Stimulated activated effector memory CD8-positive, alpha-beta T cell treated with anti-CD3 and anti-CD28 coated beads, Interleukin-12 subunit alpha, Interleukin-12 subunit beta, amount 100 ng/mL, for 72 hours (primary cell): ENCODE data around the gene SLC22A5.
"Not testable (repeated sequence)": the region's sequence is repeated elsewhere in the genome, so short reads cannot be mapped to it uniquely, and the experiment has no call there.

Experiments
- ATAC-seq: fragments of 150-1000 bp; cut with Tn5 transposase; 2 replicates; pipeline ENCODE4 v1.10.0; 2021
- DNase-seq, 2 donors: peaks; one replicate each; pipeline ENCODE4 v3.0.0; 2021 to 2022; ENCODE audit warnings: low spot score in 2 of 2
- H3K27ac Mint-ChIP-seq: one replicate; pipeline ENCODE4 v1.8.0; 2022; ENCODE audit warnings: mild to moderate bottlenecking, mixed read lengths
- H3K36me3 Mint-ChIP-seq: one replicate; pipeline ENCODE4 v1.8.0; 2022; ENCODE audit warnings: mild to moderate bottlenecking, mixed read lengths
- H3K4me1 Mint-ChIP-seq: one replicate; pipeline ENCODE4 v1.8.0; 2022; ENCODE audit warnings: mixed read lengths
- H3K4me3 Mint-ChIP-seq: one replicate; pipeline ENCODE4 v1.8.0; 2022; ENCODE audit warnings: mild to moderate bottlenecking, mixed read lengths
- H3K9me3 Mint-ChIP-seq: one replicate; pipeline ENCODE4 v1.8.0; 2022; ENCODE audit warnings: mixed read lengths

The SLC22A5 gene

GRCh38 chr5:132433141-132433540 lies 63.6 kb downstream of the SLC22A5 start:
- Mint-ChIP-seq H3K27ac (peak overlapping the region; percentile 98), H3K36me3 (peaks cover 17% of the 10 kb centered on the region), H3K4me1 (peaks cover 94% of the 10 kb centered on the region), H3K4me3 (peak overlapping the region; percentile 37), H3K9me3 (no peaks in the 10 kb centered on the region)
- DNase-seq: no peak
- no peak for ATAC-seq

DNA sequence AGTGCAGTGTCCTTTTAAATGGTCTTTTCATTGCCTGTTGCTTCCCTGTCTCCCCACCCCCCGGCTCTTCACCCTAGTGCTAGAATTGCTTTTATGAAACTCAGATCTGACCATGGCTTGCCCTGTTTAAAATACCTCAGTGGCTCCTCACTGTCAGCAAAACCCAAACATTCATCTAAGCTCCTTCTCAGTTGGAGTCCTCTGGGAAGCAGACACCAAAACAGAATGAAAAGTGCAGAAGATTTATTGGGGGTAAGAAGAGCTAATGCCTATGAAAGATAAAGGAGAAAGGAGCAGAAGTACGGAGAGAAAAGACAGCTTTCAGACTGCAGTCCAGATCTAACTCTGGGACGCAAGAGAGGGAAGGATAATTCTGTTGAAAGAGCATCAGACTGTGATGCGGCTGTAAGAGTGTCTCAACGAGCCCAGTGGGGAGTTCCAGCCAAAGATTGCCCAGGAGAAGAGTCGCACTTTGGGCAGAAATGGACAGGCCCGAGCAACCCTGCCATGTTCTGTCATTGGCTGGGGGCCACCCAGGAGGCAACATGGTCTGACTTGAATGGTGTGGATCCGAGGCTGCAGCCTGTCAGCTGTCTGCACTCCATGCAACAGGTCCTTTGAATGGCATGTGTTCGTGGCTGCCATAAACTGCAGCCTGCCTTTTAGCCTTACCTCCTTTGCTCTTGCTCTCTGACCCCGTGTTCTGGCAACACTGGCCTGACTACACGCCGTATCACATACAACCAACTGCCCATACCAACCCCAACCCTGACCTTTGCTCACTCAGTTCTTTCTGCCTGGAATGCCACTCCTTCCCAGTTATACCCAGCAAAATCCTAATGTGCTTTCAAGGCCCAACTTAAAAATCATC lies 65.1 kb downstream of the SLC22A5 start:
- H3K36me3 Mint-ChIP-seq: peaks cover 14% of the 10 kb centered on the region
- DNase-seq (no peak), ATAC-seq (no peak)
- peak overlapping the region; percentile 98 for H3K27ac Mint-ChIP-seq
- no peak overlapping the region for H3K4me3 Mint-ChIP-seq
- peaks cover 90% of the 10 kb centered on the region for H3K4me1 Mint-ChIP-seq
- H3K9me3 Mint-ChIP-seq: no peaks in the 10 kb centered on the region

DNA sequence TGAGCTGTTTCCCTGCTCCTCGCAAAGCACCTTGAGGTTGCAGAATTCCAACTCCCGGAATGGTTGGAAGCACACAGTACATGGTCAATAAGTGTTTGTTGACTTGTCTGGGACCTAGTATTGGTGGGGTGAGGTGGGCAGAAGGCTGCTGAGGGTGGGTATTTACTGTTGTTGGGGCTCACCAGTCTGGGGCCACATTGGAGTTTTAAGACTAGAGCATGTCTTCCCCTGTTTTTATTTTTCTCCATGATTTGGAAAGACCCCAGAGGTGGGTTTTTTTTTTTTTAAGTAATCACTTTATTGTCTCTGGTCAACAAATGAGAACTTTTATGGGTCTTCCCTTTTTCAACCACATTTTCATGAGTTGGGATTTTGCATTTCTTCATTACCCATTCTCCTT lies 65.9 kb downstream of the SLC22A5 start:
- Mint-ChIP-seq H3K4me3 (peak overlapping the region; percentile 14), H3K36me3 (peaks cover 14% of the 10 kb centered on the region), H3K4me1 (peaks cover 87% of the 10 kb centered on the region), H3K9me3 (no peaks in the 10 kb centered on the region), H3K27ac (peak overlapping the region; percentile 98)
- DNase-seq: no peak
- ATAC-seq: no peak

DNA sequence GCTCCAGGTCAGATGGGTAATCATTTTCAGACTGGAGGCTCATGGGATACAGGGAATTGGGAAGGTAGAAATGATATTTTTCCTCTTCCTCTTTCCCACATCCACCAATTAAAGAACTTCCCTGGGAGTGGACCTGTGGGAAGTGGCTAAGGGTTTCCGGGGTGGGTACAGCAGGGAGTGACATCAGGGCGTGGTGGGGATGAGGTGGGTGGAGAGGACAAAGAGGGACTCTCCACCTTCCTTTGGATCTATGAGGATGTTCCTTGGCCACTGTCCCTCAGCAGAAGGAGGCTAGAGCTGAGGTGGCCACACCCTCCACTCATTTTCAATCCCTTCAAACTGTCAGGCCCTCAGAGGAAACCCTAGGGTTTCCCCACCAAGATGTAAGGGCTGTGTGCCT lies 66.4 kb downstream of the SLC22A5 start:
- peak overlapping the region; percentile 98 for H3K27ac Mint-ChIP-seq
- peaks cover 14% of the 10 kb centered on the region for H3K36me3 Mint-ChIP-seq

DNA sequence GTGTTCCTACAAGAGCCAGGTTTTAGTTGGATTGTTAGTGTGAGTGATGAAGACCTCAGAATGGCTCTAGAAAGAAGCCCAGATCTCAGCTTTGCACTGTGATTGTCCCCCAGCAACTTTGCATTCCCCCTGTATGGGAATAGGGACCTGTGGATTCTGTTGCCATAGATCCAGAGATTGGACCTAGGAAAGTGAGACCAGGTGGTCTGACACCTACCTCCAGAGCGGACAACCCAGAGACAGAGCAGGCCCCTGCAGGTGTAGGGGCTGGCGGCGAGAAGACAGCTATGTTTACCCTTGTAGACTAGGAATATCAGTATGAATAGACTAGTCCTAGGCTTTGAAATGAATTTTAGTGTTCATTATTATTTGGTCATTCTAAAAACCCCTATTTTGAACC lies 67.4 kb downstream of the SLC22A5 start:
- peak overlapping the region; percentile 98 for H3K27ac Mint-ChIP-seq

More for the DNA sequence above, 66.4 kb downstream of the SLC22A5 start:
- Mint-ChIP-seq H3K4me3 (peak overlapping the region; percentile 14), H3K9me3 (no peaks in the 10 kb centered on the region), H3K4me1 (peaks cover 83% of the 10 kb centered on the region)
- DNase-seq: no peak
- ATAC-seq: no peak

GRCh38 chr5:132437604-132438266 lies 68.2 kb downstream of the SLC22A5 start:
- H3K27ac Mint-ChIP-seq: peak overlapping the region; percentile 98
- H3K4me3 Mint-ChIP-seq: peak overlapping the region; percentile 58
- DNase-seq: peak in 1 of 2 donors; percentile 79
- no peaks in the 10 kb centered on the region for H3K36me3 Mint-ChIP-seq
- ATAC-seq: peak; percentile 92
- no peaks in the 10 kb centered on the region for H3K9me3 Mint-ChIP-seq
- H3K4me1 Mint-ChIP-seq: peaks cover 82% of the 10 kb centered on the region

More for the DNA sequence above, 67.4 kb downstream of the SLC22A5 start:
- H3K4me1 Mint-ChIP-seq: peaks cover 82% of the 10 kb centered on the region
- ATAC-seq (peak; percentile 19), DNase-seq (no peak)
- peak overlapping the region; percentile 58 for H3K4me3 Mint-ChIP-seq
- peaks cover 8% of the 10 kb centered on the region for H3K36me3 Mint-ChIP-seq
- H3K9me3 Mint-ChIP-seq: no peaks in the 10 kb centered on the region

- ATAC-seq, H3K36me3 Mint-ChIP-seq, DNase-seq, H3K9me3 Mint-ChIP-seq: not testable (repeated sequence)
- Mint-ChIP-seq H3K27ac (peak overlapping the region; percentile 98), H3K4me1 (peaks cover 82% of the 10 kb centered on the region), H3K4me3 (peak overlapping the region; percentile 58)
Measured at GRCh38 chr5:132438267-132438645, 68.7 kb downstream of the SLC22A5 start.

GRCh38 chr5:132438917-132439316 lies 69.4 kb downstream of the SLC22A5 start:
- ATAC-seq (no peak), DNase-seq (no peak)
- peaks cover 86% of the 10 kb centered on the region for H3K4me1 Mint-ChIP-seq
- H3K9me3 Mint-ChIP-seq: no peaks in the 10 kb centered on the region
- H3K36me3 Mint-ChIP-seq: no peaks in the 10 kb centered on the region
- H3K4me3 Mint-ChIP-seq: peak overlapping the region; percentile 58
- peak overlapping the region; percentile 98 for H3K27ac Mint-ChIP-seq

DNA sequence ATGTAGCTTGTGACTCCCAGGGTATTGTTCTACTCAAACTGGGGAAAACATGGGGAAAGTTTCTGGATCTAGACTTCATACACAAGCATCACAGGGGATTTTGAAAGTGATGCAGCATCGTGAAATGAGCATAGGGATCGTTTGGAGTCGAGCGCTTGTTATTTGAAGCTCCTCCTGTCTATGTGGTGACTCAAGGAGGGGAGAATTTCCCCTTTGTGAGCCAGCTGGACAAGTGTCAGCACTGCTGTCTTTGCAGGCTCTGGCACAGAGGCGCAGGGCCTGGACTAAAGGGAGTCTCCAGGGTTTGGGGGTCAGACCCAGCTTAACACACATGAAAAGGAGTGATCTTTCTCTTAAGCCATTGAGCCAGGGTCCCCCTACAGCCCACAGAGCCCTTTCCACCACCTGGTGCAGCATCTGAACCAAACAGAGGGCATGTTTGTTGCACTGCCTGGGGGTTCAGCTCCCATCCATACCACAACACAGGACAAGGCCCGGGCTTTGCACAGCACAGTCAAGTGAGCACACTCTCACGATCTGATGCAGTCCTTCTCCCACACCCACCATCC lies 70.1 kb downstream of the SLC22A5 start:
- H3K4me3 Mint-ChIP-seq: peak overlapping the region; percentile 58
- ATAC-seq: peak; percentile 68

GRCh38 chr5:132444061-132444460 lies 74.6 kb downstream of the SLC22A5 start:
- Mint-ChIP-seq H3K4me3 (no peak overlapping the region), H3K36me3 (peaks cover 13% of the 10 kb centered on the region), H3K4me1 (peaks cover 91% of the 10 kb centered on the region), H3K9me3 (no peaks in the 10 kb centered on the region), H3K27ac (peak overlapping the region; percentile 98)
- ATAC-seq: no peak
- DNase-seq: no peak

More for the DNA sequence above, 70.1 kb downstream of the SLC22A5 start:
- H3K27ac Mint-ChIP-seq: peak overlapping the region; percentile 98
- H3K4me1 Mint-ChIP-seq: peaks cover 86% of the 10 kb centered on the region
- no peaks in the 10 kb centered on the region for H3K36me3 Mint-ChIP-seq
- no peaks in the 10 kb centered on the region for H3K9me3 Mint-ChIP-seq
- no peak for DNase-seq
